Mesenchymal stem cell (in vitro differentiated cells and primary cell): ENCODE measurements around the gene MPG.

Source experiments
- DNase-seq: peaks from one replicate; pipeline ENCODE4 v3.0.0-alpha.2; 2013
- H2AFZ ChIP-seq: one replicate; pipeline ENCODE4 v1.6.1; 2013; ENCODE audit warnings: low read depth, mild to moderate bottlenecking, control low read depth, inconsistent platforms, low read length, moderate library complexity
- H2AK5ac ChIP-seq: 2 replicates; pipeline ENCODE4 v1.6.1; 2013; ENCODE audit warnings: low read length, moderate library complexity, mild to moderate bottlenecking, inconsistent platforms; ENCODE audit not compliant: severe bottlenecking
- H2BK120ac ChIP-seq: one replicate; pipeline ENCODE4 v1.6.1; 2013; ENCODE audit warnings: low read depth, mild to moderate bottlenecking, inconsistent platforms, low read length, moderate library complexity
- H2BK12ac ChIP-seq, 2 experiments: one replicate each; pipeline ENCODE4 v1.6.1; 2013; ENCODE audit warnings: inconsistent platforms in 2 of 2, low read length in 2 of 2, mild to moderate bottlenecking in 2 of 2, moderate library complexity in 2 of 2, control low read depth in 1 of 2
- H2BK15ac ChIP-seq: one replicate; pipeline ENCODE4 v1.6.1; 2013; ENCODE audit warnings: mild to moderate bottlenecking, low read depth, inconsistent platforms; ENCODE audit not compliant: poor library complexity, severe bottlenecking
- H2BK5ac ChIP-seq: 2 replicates; pipeline ENCODE4 v1.6.1; 2013; ENCODE audit warnings: low read depth, mild to moderate bottlenecking, low read length, control low read depth, inconsistent platforms; ENCODE audit not compliant: poor library complexity, severe bottlenecking
- H3K14ac ChIP-seq, 2 experiments: one replicate each; pipeline ENCODE4 v1.6.1; 2013; ENCODE audit warnings: inconsistent platforms in 2 of 2, low read length in 2 of 2, control low read depth in 1 of 2, mild to moderate bottlenecking in 1 of 2, moderate library complexity in 1 of 2
- H3K18ac ChIP-seq, 2 experiments: one replicate each; pipeline ENCODE4 v1.6.1; 2013; ENCODE audit warnings: inconsistent platforms in 2 of 2, low read length in 2 of 2, control low read depth in 1 of 2, low read depth in 1 of 2, mild to moderate bottlenecking in 1 of 2
- H3K23ac ChIP-seq, 2 experiments: one replicate each; pipeline ENCODE4 v1.6.1; 2013; ENCODE audit warnings: inconsistent platforms in 2 of 2, low read length in 2 of 2, mild to moderate bottlenecking in 2 of 2, moderate library complexity in 2 of 2, control low read depth in 1 of 2
- H3K27ac ChIP-seq: 2 replicates; pipeline ENCODE4 v1.5.1; 2013; ENCODE audit warnings: mild to moderate bottlenecking, moderate library complexity, low read length, control low read depth, inconsistent platforms; ENCODE audit not compliant: poor library complexity, severe bottlenecking
- H3K27me3 ChIP-seq, 2 experiments: 2 replicates each; pipeline versions ENCODE4 v1.6.1 to v1.7.0; 2013; ENCODE audit warnings: low read length in 2 of 2, mild to moderate bottlenecking in 2 of 2, moderate library complexity in 2 of 2, control low read depth in 1 of 2, inconsistent platforms in 1 of 2; ENCODE audit not compliant: control insufficient read depth in 1 of 2, insufficient read depth in 1 of 2
- H3K36me3 ChIP-seq, 2 experiments: 2 replicates each; pipeline versions ENCODE4 v1.6.1 to v1.7.0; 2013; ENCODE audit warnings: low read length in 2 of 2, control low read depth in 1 of 2, inconsistent platforms in 1 of 2, low read depth in 1 of 2, mild to moderate bottlenecking in 1 of 2; ENCODE audit not compliant: insufficient read depth in 2 of 2, control insufficient read depth in 1 of 2
- H3K4ac ChIP-seq, 2 experiments: one replicate each; pipeline ENCODE4 v1.6.1; 2013; ENCODE audit warnings: inconsistent platforms in 2 of 2, low read length in 2 of 2, mild to moderate bottlenecking in 2 of 2, moderate library complexity in 2 of 2, control low read depth in 1 of 2, low read depth in 1 of 2
- H3K4me1 ChIP-seq: 2 replicates; pipeline ENCODE4 v1.6.1; 2013; ENCODE audit warnings: low read depth, low read length, control low read depth; ENCODE audit not compliant: control insufficient read depth, insufficient read depth
- H3K4me2 ChIP-seq: 2 replicates; pipeline ENCODE4 v1.6.1; 2013; ENCODE audit warnings: low read length, mild to moderate bottlenecking, inconsistent platforms; ENCODE audit not compliant: poor library complexity, severe bottlenecking
- H3K4me3 ChIP-seq, 2 experiments: 2 replicates each; pipeline versions ENCODE4 v1.5.1 to v1.7.0; 2013; ENCODE audit warnings: low read length in 2 of 2, mild to moderate bottlenecking in 2 of 2, control low read depth in 1 of 2, low read depth in 1 of 2; ENCODE audit not compliant: insufficient read depth in 1 of 2
- H3K79me1 ChIP-seq: replicated peaks from 2 replicates; pipeline ENCODE4 v1.6.1; 2013; ENCODE audit warnings: mild to moderate bottlenecking, control low read depth, low read length, inconsistent platforms; ENCODE audit not compliant: poor library complexity, severe bottlenecking
- H3K9ac ChIP-seq: 2 replicates; pipeline ENCODE4 v1.7.0; 2013; ENCODE audit warnings: mild to moderate bottlenecking, low read length, moderate library complexity
- H3K9me3 ChIP-seq: 2 replicates; pipeline ENCODE4 v1.7.0; 2013; ENCODE audit warnings: mild to moderate bottlenecking, low read length; ENCODE audit not compliant: control insufficient read depth
- H4K8ac ChIP-seq: one replicate; pipeline ENCODE4 v1.6.1; 2013; ENCODE audit warnings: inconsistent platforms, mild to moderate bottlenecking, low read length, moderate library complexity
- H4K91ac ChIP-seq: one replicate; pipeline ENCODE4 v1.6.1; 2013; ENCODE audit warnings: mild to moderate bottlenecking, low read length, inconsistent platforms
- WGBS: methylation state at CpG from one replicate; pipeline ENCODE4 v1.1.7; 2013; ENCODE audit warnings: mixed read lengths; 5-methylcytosine and 5-hydroxymethylcytosine counted together

The MPG gene

GRCh38 chr16:83060-83603 lies 5.1 kb downstream of the MPG start:
- H3K4me1 ChIP-seq, result peaks cover 66% of the 10 kb centered on the region
- H4K8ac ChIP-seq, result no peak overlapping the region
- peak overlapping the region; percentile 29 for H4K91ac ChIP-seq
- H2BK120ac ChIP-seq, result no peak overlapping the region
- H3K23ac ChIP-seq, result no peak overlapping the region
- H3K27ac ChIP-seq, result peak overlapping the region; percentile 45
- H3K9me3 ChIP-seq, result no peaks in the 10 kb centered on the region
- peaks cover 66 to 70% of the 10 kb centered on the region in 2 experiments for H3K36me3 ChIP-seq
- no peak overlapping the region for H3K4me3 ChIP-seq
- peak overlapping the region; percentile 29 for H3K9ac ChIP-seq
- no peak overlapping the region for H2BK5ac ChIP-seq
- DNase-seq, result no peak
- H2AFZ ChIP-seq, result no peak overlapping the region
- no peaks in the 10 kb centered on the region for H3K27me3 ChIP-seq
- H3K4me2 ChIP-seq, result no peak overlapping the region
- H2BK12ac ChIP-seq, result peak overlapping the region in 1 of 2 experiments; percentile 29
- peak overlapping the region; percentile 65 for H2AK5ac ChIP-seq
- no peak overlapping the region for H3K4ac ChIP-seq
- H3K14ac ChIP-seq, result no peak overlapping the region
- 99% methylated on average over 22 of the region's 31 CpGs for WGBS
- no peak overlapping the region for H3K18ac ChIP-seq
- no peak overlapping the region for H2BK15ac ChIP-seq
- peaks cover 17% of the 10 kb centered on the region for H3K79me1 ChIP-seq

- H3K4me3 ChIP-seq, result no peak overlapping the region
- H2BK120ac ChIP-seq, result peak overlapping the region; percentile 22
- no peak overlapping the region for H2BK5ac ChIP-seq
- H3K14ac ChIP-seq, result no peak overlapping the region
- DNase-seq, result peak; percentile 48
- H4K91ac ChIP-seq, result peak overlapping the region; percentile 5
- peak overlapping the region; percentile 90 for H3K27ac ChIP-seq
- H3K18ac ChIP-seq, result peak overlapping the region; percentile 60 to 63
- no peak overlapping the region for H2BK15ac ChIP-seq
- peaks cover 24% of the 10 kb centered on the region for H3K79me1 ChIP-seq
- H3K4me2 ChIP-seq, result no peak overlapping the region
- H4K8ac ChIP-seq, result peak overlapping the region; percentile 61
- H3K4ac ChIP-seq, result peak overlapping the region in 1 of 2 experiments; percentile 64
- peak overlapping the region in 1 of 2 experiments; percentile 19 for H3K23ac ChIP-seq
- peaks cover 72 to 78% of the 10 kb centered on the region in 2 experiments for H3K36me3 ChIP-seq
- H2AFZ ChIP-seq, result no peak overlapping the region
- peak overlapping the region; percentile 72 for H3K9ac ChIP-seq
- no peaks in the 10 kb centered on the region for H3K9me3 ChIP-seq
- 65% methylated on average over 21 of the region's 21 CpGs for WGBS
- H3K27me3 ChIP-seq, result no peaks in the 10 kb centered on the region
- H3K4me1 ChIP-seq, result peaks cover 61% of the 10 kb centered on the region
- H2AK5ac ChIP-seq, result peak overlapping the region; percentile 46
- peak overlapping the region in 1 of 2 experiments; percentile 70 for H2BK12ac ChIP-seq
Measured at GRCh38 chr16:83781-84615, 6.0 kb downstream of the MPG start.

GRCh38 chr16:84718-85406 lies 6.8 kb downstream of the MPG start:
- H3K9ac ChIP-seq, result peak overlapping the region; percentile 72
- peak overlapping the region; percentile 61 for H4K8ac ChIP-seq
- peak overlapping the region in 1 of 2 experiments; percentile 94 for H3K14ac ChIP-seq
- peak overlapping the region in 1 of 2 experiments; percentile 56 for H3K23ac ChIP-seq
- no peak overlapping the region for H3K4me2 ChIP-seq
- H3K4ac ChIP-seq, result peak overlapping the region; percentile 64 to 86
- H3K36me3 ChIP-seq, result peaks cover 72 to 79% of the 10 kb centered on the region in 2 experiments
- H3K27ac ChIP-seq, result peak overlapping the region; percentile 90
- H2BK120ac ChIP-seq, result no peak overlapping the region
- 32% methylated on average over 7 of the region's 7 CpGs for WGBS
- DNase-seq, result peak; percentile 97
- H3K79me1 ChIP-seq, result peaks cover 32% of the 10 kb centered on the region
- no peak overlapping the region for H2BK5ac ChIP-seq
- H3K4me1 ChIP-seq, result peaks cover 52% of the 10 kb centered on the region
- peak overlapping the region; percentile 34 for H4K91ac ChIP-seq
- no peaks in the 10 kb centered on the region for H3K27me3 ChIP-seq
- H2BK15ac ChIP-seq, result no peak overlapping the region
- peak overlapping the region in 1 of 2 experiments; percentile 93 for H2BK12ac ChIP-seq
- H3K9me3 ChIP-seq, result no peaks in the 10 kb centered on the region
- peak overlapping the region; percentile 60 to 84 for H3K18ac ChIP-seq
- no peak overlapping the region for H2AFZ ChIP-seq
- peak overlapping the region in 1 of 2 experiments; percentile 34 for H3K4me3 ChIP-seq
- peak overlapping the region; percentile 11 for H2AK5ac ChIP-seq
